ENCODE results near the gene RCE1. TPM values are rescaled to one million over a fixed set of nuclear protein-coding genes. Genes with fewer than 3 reads are reported as not detected.

The RCE1 gene
- total RNA-seq, 4 donors from 2014 or later, result 8.8 to 13.4 (median 11.7) TPM

DNA sequence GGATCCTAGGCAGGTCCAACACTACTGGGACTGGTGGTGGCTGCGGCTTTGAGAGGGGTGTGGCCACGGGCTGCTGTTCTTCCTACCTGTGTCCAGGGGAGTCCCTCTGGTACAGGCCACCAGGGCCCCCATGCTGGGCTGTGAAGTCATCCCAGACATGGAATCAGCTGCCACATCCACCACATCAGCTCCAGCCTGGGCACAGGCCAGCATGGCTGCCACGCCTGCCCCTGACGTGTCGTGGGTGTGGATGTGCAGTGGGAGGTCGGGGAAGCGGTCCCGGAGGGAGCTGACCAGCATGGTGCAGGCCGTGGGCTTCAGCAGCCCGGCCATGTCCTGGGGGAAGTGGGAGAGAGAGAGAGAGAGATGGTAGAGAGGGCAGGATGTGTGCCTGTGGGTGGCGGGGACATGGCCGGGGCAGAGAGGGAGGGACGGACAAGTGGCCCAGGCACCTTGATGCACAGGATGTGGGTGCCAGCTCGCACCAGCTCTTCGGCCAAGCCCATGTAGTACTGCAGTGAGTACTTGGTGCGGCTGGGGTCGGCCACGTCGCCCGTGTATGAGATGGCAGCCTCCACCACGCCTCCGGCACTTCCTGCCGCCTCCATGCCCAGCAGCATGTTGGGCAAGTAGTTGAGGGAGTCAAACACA lies 7.5 kb downstream of the RCE1 start:
- TF ChIP-seq, protein P1, sequence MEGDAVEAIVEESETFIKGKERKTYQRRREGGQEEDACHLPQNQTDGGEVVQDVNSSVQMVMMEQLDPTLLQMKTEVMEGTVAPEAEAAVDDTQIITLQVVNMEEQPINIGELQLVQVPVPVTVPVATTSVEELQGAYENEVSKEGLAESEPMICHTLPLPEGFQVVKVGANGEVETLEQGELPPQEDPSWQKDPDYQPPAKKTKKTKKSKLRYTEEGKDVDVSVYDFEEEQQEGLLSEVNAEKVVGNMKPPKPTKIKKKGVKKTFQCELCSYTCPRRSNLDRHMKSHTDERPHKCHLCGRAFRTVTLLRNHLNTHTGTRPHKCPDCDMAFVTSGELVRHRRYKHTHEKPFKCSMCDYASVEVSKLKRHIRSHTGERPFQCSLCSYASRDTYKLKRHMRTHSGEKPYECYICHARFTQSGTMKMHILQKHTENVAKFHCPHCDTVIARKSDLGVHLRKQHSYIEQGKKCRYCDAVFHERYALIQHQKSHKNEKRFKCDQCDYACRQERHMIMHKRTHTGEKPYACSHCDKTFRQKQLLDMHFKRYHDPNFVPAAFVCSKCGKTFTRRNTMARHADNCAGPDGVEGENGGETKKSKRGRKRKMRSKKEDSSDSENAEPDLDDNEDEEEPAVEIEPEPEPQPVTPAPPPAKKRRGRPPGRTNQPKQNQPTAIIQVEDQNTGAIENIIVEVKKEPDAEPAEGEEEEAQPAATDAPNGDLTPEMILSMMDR (IDR thresholded peaks at IDR 0.05; ENCODE audit: low read depth), result no peak

DNA sequence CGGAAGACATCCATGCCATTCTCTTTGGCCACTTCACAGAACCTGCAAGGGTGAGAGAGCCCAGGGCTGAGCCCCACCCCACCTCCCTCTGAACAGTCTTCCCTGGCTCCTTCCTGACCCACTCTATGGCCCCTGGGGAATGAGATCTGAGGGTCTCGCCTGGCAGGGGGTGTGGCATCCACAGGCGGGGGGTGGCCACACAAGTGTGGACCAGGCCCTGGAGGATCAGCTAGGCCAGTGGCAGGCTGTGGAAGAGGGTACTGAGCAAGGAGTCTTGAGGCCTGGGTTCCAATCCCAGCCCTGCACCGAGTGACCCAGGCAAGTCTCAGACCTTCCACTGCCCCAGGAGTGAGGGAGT lies 8.0 kb downstream of the RCE1 start:
- TF ChIP-seq, protein P1 (IDR thresholded peaks at IDR 0.05; ENCODE audit: low read depth), result no peak

DNA sequence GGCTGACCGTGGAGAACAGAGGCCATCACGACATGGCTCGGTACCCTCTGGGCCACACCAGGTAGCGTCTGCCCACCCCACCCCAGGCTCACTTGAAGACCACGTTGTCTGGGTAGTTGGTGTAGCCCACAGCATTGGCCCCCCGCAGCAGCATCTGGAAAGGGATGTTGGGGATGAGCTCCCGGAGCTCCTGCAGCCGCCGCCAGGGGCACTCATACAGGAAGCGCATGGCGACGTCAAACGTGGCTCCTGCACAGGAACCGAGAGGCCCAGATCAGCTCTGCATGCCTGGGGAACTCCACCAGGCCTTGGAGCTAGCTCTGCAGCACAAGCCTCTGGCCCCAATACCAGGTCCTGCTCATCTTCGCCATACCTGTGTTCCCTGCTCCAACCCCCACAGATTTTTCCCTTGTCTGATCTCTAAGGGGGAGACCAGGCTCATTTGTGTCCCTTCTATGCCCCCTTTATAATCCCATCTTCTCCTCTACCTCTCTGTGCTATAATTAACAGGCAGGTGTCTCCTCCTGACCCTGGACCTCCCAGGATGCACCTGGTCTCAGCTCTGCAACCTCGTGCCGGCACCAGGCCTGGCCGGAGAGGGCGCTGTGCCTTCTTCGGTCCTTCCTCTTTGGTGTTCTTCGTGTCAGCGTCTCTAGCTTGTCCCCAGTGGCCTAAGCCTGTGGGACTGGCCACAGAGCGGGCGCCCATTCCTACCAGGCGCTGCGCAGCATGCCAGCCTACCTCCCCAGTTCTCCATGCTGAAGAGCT lies 8.6 kb downstream of the RCE1 start:
- TF ChIP-seq, protein P1 (IDR thresholded peaks at IDR 0.05; ENCODE audit: low read depth), result no peak

DNA sequence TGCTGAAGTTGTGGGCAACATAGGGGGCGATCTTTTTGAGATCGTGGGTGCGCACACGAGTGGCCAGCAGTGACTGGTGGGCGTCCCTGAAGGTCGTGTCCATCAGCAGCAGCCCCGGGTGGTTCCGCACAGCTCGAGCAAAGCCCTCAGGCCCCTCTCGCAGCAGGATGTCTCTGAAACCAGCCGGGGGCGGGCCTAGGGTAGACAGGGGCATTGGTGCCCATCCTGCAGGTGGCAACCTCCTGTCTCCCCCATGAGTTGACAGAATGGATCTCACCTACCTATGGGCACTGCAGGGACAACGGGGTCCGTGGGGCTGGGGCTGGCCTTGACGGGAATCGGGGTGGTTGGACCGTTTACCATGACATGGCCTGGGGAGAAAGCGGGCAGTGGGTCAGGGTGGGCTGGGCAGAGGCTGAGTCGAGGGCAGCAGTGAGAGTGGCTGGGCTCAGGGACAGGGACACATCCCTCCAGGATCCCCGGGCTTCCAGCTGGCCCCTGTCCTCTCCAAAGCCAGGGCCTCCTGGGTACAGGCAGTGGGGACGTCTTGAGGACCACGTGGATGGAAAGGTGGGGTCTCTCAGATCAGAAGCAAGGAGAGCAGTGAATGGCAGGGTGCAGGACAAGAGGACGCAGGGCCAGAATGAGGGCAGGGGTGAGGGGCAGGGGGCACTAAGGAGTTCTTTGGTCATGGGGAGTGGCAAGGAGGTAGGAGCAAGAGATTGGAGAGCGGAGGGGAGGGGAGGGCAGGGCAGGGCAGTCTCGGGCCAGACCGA lies 9.4 kb downstream of the RCE1 start:
- TF ChIP-seq, protein P1 (IDR thresholded peaks at IDR 0.05; ENCODE audit: low read depth), result no peak

DNA sequence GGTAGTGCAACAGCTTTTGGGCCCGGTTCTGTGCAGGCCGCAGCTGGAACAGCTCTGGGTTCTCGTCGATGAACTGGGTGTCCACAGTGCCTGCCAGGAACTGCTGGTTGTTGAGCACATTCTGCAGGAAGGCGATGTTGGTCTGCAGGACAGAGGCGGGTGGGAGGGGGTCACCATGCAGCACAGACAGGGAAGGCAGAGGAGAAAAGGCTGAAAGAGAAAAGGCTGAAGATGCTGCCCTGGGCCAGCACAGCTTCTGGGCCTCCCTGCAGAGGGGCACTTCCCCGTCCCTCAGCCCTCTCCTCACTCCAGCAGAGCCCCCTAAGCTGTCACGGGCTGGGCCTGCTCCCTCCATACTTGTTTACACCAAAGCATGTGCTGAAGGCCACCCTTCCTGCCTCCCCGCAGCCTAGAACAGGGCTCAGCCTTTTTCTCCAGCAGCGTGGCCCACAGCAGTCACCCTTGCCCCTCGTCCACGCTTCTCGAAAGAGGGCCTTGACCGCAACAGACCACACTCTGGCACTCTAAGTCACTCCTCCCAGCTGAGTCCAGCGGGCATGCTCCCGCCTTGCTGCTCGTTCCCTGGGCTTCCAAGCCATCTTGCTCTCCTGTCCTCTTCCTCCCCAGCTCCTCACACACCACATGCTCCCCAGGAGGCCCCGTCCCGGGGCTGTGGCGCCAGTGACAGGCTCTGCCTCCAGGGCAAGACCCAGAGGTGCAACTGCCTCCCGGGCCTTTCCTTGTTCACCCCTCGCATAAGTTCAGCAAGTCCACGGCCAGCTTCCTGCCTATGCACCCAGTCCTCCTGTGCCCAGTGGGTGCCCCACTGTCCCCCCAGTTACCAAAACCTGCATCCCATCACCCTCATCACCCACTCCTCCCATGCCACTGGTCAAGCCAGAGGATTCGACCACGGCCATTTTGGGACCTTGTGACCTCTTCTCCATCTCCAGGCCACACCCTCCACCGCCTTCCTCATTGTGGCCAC lies 10.3 kb downstream of the RCE1 start:
- TF ChIP-seq, protein P1 (IDR thresholded peaks at IDR 0.05; ENCODE audit: low read depth), result no peak

DNA sequence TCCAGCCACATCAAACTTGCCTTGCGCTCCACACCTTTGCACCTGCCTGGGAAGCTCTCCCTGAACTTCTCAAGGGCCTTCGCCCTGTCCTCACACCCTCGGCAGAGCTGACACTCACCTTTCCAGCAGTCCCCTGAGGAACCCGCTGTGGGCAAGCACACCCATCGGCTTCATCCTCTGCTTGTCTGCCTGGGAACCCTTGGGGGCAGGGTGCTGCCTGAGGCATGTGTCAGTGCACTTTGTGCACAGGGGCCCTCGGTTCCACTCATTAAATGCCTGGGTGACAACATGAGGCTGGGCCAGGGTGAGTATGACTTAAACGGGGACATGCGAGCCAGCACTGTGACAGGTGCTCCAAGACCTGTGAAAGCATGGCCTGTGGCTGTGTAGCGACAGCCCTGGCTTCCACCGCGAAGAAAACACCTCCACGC lies 11.0 kb downstream of the RCE1 start:
- TF ChIP-seq, protein P1 (IDR thresholded peaks at IDR 0.05; ENCODE audit: low read depth), result no peak

Measured in subcutaneous adipose tissue (tissue), 4 donors.